Activated naive CD4-positive, alpha-beta T cell treated with anti-CD3 and anti-CD28 coated beads for 36 hours (primary cell): ENCODE results near the gene AUTS2. TPM values are rescaled to one million over a fixed set of nuclear protein-coding genes. Genes with fewer than 3 reads are reported as not detected.

Experiments
- CTCF ChIA-PET: fragments of 350-600 bp; sonication (Branson Sonifier 250); formaldehyde crosslinking; loops from one replicate; lab custom pipeline; 2021; ENCODE audit warnings: antibody characterized with exemption; lab: Charles Lee
- DNase-seq: peaks from one replicate; pipeline ENCODE4 v3.0.0-alpha.2; 2020
- H3K27ac Mint-ChIP-seq: one replicate; pipeline ENCODE4 v1.8.0; 2021; ENCODE audit warnings: mild to moderate bottlenecking, mixed read lengths
- H3K27me3 Mint-ChIP-seq: one replicate; pipeline ENCODE4 v1.8.0; 2021; ENCODE audit warnings: low read depth, mixed read lengths
- H3K36me3 Mint-ChIP-seq: one replicate; pipeline ENCODE4 v1.8.0; 2021; ENCODE audit warnings: low read depth, mixed read lengths
- H3K4me1 Mint-ChIP-seq: one replicate; pipeline ENCODE4 v1.8.0; 2021; ENCODE audit warnings: low read depth, mixed read lengths
- H3K4me3 Mint-ChIP-seq: one replicate; pipeline ENCODE4 v1.8.0; 2021; ENCODE audit warnings: mild to moderate bottlenecking, moderate library complexity, mixed read lengths
- H3K9me3 Mint-ChIP-seq: one replicate; pipeline ENCODE4 v1.8.0; 2021; ENCODE audit warnings: mixed read lengths
- intact Hi-C: fragments of 100-400 bp; cut with micrococcal nuclease; formaldehyde crosslinking; loops from one replicate; pipeline ENCODE4 v1.15.1; 2023
- total RNA-seq, 2 experiments: library from RNA; stranded (reverse); gene quantifications; one replicate each; pipeline ENCODE4 v1.2.3, GENCODE V29; 2021

Gene AUTS2
- total RNA-seq, 2 experiments from 2014 or later = 0.79 to 1.1 TPM

- intact Hi-C loops = no loop called here
These were observed 1102.0 kb downstream of the AUTS2 start for GRCh38 chr7:70700055-70700940.

GRCh38 chr7:70700941-70701425 is 1102.7 kb downstream of the AUTS2 start:
- CTCF ChIA-PET = interaction anchor here (0.6 kb wide), 1 partner anchor 50 kb away, joined by 3 read pairs; no protein-coding TSS in a partner anchor
- Mint-ChIP-seq H3K4me3 (no peak overlapping the region), H3K4me1 (peaks cover under 1% of the 10 kb centered on the region), H3K9me3 (no peaks in the 10 kb centered on the region), H3K27ac (no peak overlapping the region), H3K27me3 (peaks cover 20% of the 10 kb centered on the region), H3K36me3 (no peaks in the 10 kb centered on the region)
- DNase-seq = no peak
- intact Hi-C loops = no loop called here

More at GRCh38 chr7:70700055-70700940, 1102.0 kb downstream of the AUTS2 start:
- Mint-ChIP-seq H3K27me3 (peaks cover 27% of the 10 kb centered on the region), H3K4me1 (peaks cover 6% of the 10 kb centered on the region), H3K27ac (no peak overlapping the region), H3K9me3 (no peaks in the 10 kb centered on the region), H3K4me3 (no peak overlapping the region), H3K36me3 (no peaks in the 10 kb centered on the region)
- CTCF ChIA-PET = interaction anchor here (0.5 to 0.6 kb wide), 2 partner anchors 15 to 50 kb away, joined by 3 to 4 read pairs; no protein-coding TSS in a partner anchor
- no peak for DNase-seq

- no peaks in the 10 kb centered on the region for H3K9me3 Mint-ChIP-seq
- peaks cover 15% of the 10 kb centered on the region for H3K27me3 Mint-ChIP-seq
- intact Hi-C loops = no loop called here
- H3K4me1 Mint-ChIP-seq = no peaks in the 10 kb centered on the region
- H3K27ac Mint-ChIP-seq = no peak overlapping the region
- H3K4me3 Mint-ChIP-seq = no peak overlapping the region
- no peaks in the 10 kb centered on the region for H3K36me3 Mint-ChIP-seq
- CTCF ChIA-PET = no interaction called here
- no peak for DNase-seq
These were observed 1103.2 kb downstream of the AUTS2 start for GRCh38 chr7:70701477-70701876.

GRCh38 chr7:70701991-70702390 is 1103.7 kb downstream of the AUTS2 start:
- Mint-ChIP-seq H3K27ac (no peak overlapping the region), H3K36me3 (no peaks in the 10 kb centered on the region), H3K4me3 (no peak overlapping the region), H3K27me3 (peaks cover 11% of the 10 kb centered on the region), H3K4me1 (no peaks in the 10 kb centered on the region), H3K9me3 (no peaks in the 10 kb centered on the region)
- CTCF ChIA-PET = no interaction called here
- intact Hi-C loops = no loop called here
- no peak for DNase-seq

GRCh38 chr7:70703785-70704184 is 1105.5 kb downstream of the AUTS2 start:
- Mint-ChIP-seq H3K4me3 (no peak overlapping the region), H3K9me3 (no peaks in the 10 kb centered on the region), H3K27me3 (peaks cover 3% of the 10 kb centered on the region), H3K36me3 (no peaks in the 10 kb centered on the region), H3K27ac (no peak overlapping the region), H3K4me1 (no peaks in the 10 kb centered on the region)
- intact Hi-C loops = no loop called here
- no peak for DNase-seq
- CTCF ChIA-PET = interaction anchor here (1.0 kb wide), 1 partner anchor 104 kb away, joined by 3 read pairs; no protein-coding TSS in a partner anchor

- intact Hi-C loops = no loop called here
- no peaks in the 10 kb centered on the region for H3K4me1 Mint-ChIP-seq
- CTCF ChIA-PET = no interaction called here
- H3K4me3 Mint-ChIP-seq = no peak overlapping the region
- no peaks in the 10 kb centered on the region for H3K9me3 Mint-ChIP-seq
- DNase-seq = no peak
- no peaks in the 10 kb centered on the region for H3K36me3 Mint-ChIP-seq
- H3K27me3 Mint-ChIP-seq = no peaks in the 10 kb centered on the region
- no peak overlapping the region for H3K27ac Mint-ChIP-seq
These were observed 1106.6 kb downstream of the AUTS2 start for GRCh38 chr7:70704831-70705346.

GRCh38 chr7:70706204-70706603 is 1107.9 kb downstream of the AUTS2 start:
- Mint-ChIP-seq H3K27ac (no peak overlapping the region), H3K9me3 (no peaks in the 10 kb centered on the region), H3K36me3 (no peaks in the 10 kb centered on the region), H3K27me3 (no peaks in the 10 kb centered on the region), H3K4me1 (no peaks in the 10 kb centered on the region), H3K4me3 (no peak overlapping the region)
- CTCF ChIA-PET = no interaction called here
- DNase-seq = no peak
- intact Hi-C loops = no loop called here

- CTCF ChIA-PET = no interaction called here
These were observed 1108.4 kb downstream of the AUTS2 start for GRCh38 chr7:70706698-70707097.

GRCh38 chr7:70707823-70708243 is 1109.6 kb downstream of the AUTS2 start:
- intact Hi-C loops = no loop called here
- no peak for DNase-seq
- no peaks in the 10 kb centered on the region for H3K27me3 Mint-ChIP-seq
- H3K36me3 Mint-ChIP-seq = no peaks in the 10 kb centered on the region
- CTCF ChIA-PET = no interaction called here
- no peaks in the 10 kb centered on the region for H3K4me1 Mint-ChIP-seq
- no peak overlapping the region for H3K4me3 Mint-ChIP-seq
- no peak overlapping the region for H3K27ac Mint-ChIP-seq
- no peaks in the 10 kb centered on the region for H3K9me3 Mint-ChIP-seq

More at GRCh38 chr7:70706698-70707097, 1108.4 kb downstream of the AUTS2 start:
- Mint-ChIP-seq H3K4me3 (no peak overlapping the region), H3K4me1 (no peaks in the 10 kb centered on the region), H3K9me3 (no peaks in the 10 kb centered on the region), H3K27me3 (no peaks in the 10 kb centered on the region), H3K27ac (no peak overlapping the region), H3K36me3 (no peaks in the 10 kb centered on the region)
- intact Hi-C loops = no loop called here
- no peak for DNase-seq

GRCh38 chr7:70710011-70710480 is 1111.8 kb downstream of the AUTS2 start:
- Mint-ChIP-seq H3K36me3 (no peaks in the 10 kb centered on the region), H3K9me3 (peaks cover 4% of the 10 kb centered on the region), H3K27ac (no peak overlapping the region), H3K4me3 (no peak overlapping the region), H3K27me3 (no peaks in the 10 kb centered on the region), H3K4me1 (no peaks in the 10 kb centered on the region)
- CTCF ChIA-PET = interaction anchor here (0.6 kb wide), 1 partner anchor 374 kb away, joined by 3 read pairs; no protein-coding TSS in a partner anchor
- intact Hi-C loops = no loop called here
- DNase-seq = no peak

- CTCF ChIA-PET = no interaction called here
These were observed 1112.4 kb downstream of the AUTS2 start for GRCh38 chr7:70710651-70711050.

GRCh38 chr7:70711452-70711851 is 1113.2 kb downstream of the AUTS2 start:
- intact Hi-C loops = no loop called here
- H3K27me3 Mint-ChIP-seq = no peaks in the 10 kb centered on the region
- peaks cover 4% of the 10 kb centered on the region for H3K9me3 Mint-ChIP-seq
- CTCF ChIA-PET = no interaction called here
- DNase-seq = no peak
- H3K4me1 Mint-ChIP-seq = no peaks in the 10 kb centered on the region
- no peak overlapping the region for H3K27ac Mint-ChIP-seq
- H3K4me3 Mint-ChIP-seq = no peak overlapping the region
- no peaks in the 10 kb centered on the region for H3K36me3 Mint-ChIP-seq

More at GRCh38 chr7:70710651-70711050, 1112.4 kb downstream of the AUTS2 start:
- H3K4me1 Mint-ChIP-seq = no peaks in the 10 kb centered on the region
- no peak overlapping the region for H3K27ac Mint-ChIP-seq
- no peak overlapping the region for H3K4me3 Mint-ChIP-seq
- peaks cover 4% of the 10 kb centered on the region for H3K9me3 Mint-ChIP-seq
- intact Hi-C loops = no loop called here
- H3K36me3 Mint-ChIP-seq = no peaks in the 10 kb centered on the region
- H3K27me3 Mint-ChIP-seq = no peaks in the 10 kb centered on the region
- DNase-seq = no peak
